ENCODE results near the gene PSTPIP1. TPM values are rescaled to one million over a fixed set of nuclear protein-coding genes. Genes with fewer than 3 reads are reported as not detected.

PSTPIP1 gene
- polyA plus RNA-seq, 2 of the 4 experiments (the other 2 are of a cell fraction) = not detected

- no peak for TF ChIP-seq CHD4 (IDR thresholded peaks at IDR 0.05; ENCODE audit: borderline replicate concordance)
- Histone ChIP-seq H3K27ac (no peak overlapping the region), H3K4me1 (no peaks in the 10 kb centered on the region), H3K4me3 (no peak overlapping the region), H3K9me3 (no peaks in the 10 kb centered on the region), H3K4me2 (no peak overlapping the region)
- no peak for ATAC-seq
- no peak for DNase-seq (ENCODE audit: low read depth in 1 of 2, low spot score in 1 of 2)
- ChIA-PET CTCF (interaction anchor here (1.7 to 1.9 kb wide), 2 partner anchors 9 to 21 kb away, joined by 5 to 6 read pairs; no protein-coding TSS in a partner anchor), POLR2A (no interaction called here)
- FAIRE-seq = no peak
- 80% methylated on average over 20 of the region's 23 CpGs for WGBS (ENCODE audit: missing lambda C conversion rate)
Observed at GRCh38 chr15:77014132-77015081, 19.5 kb downstream of the PSTPIP1 start.

GRCh38 chr15:77015646-77016320, 20.9 kb downstream of the PSTPIP1 start:
- POLR2A ChIA-PET = no interaction called here
- CTCF ChIA-PET = interaction anchor here (1.0 to 1.5 kb wide), 5 partner anchors 8 to 528 kb away, joined by 3 to 4 read pairs (median 3); no protein-coding TSS in a partner anchor
- DNase-seq (ENCODE audit: low read depth in 1 of 2, low spot score in 1 of 2) (no peak), FAIRE-seq (no peak), ATAC-seq (no peak)
- Histone ChIP-seq H3K4me1 (no peaks in the 10 kb centered on the region), H3K4me3 (no peak overlapping the region), H3K4me2 (no peak overlapping the region), H3K9me3 (no peaks in the 10 kb centered on the region), H3K27ac (no peak overlapping the region)
- 63% methylated on average over 19 of the region's 21 CpGs for WGBS (ENCODE audit: missing lambda C conversion rate)
- TF ChIP-seq HOXB5 (CRISPR knock-in tag; IDR thresholded peaks at IDR 0.05) (no peak), KDM5A (IDR thresholded peaks at IDR 0.05) (no peak), TP53 (CRISPR knock-in tag; IDR thresholded peaks at IDR 0.05) (no peak), CTCF (IDR thresholded peaks at IDR 0.05) (no peak), CBX2 (IDR thresholded peaks at IDR 0.05; ENCODE audit: borderline replicate concordance, low read depth) (no peak), USF2 (IDR thresholded peaks at IDR 0.05) (no peak), RNF2 (IDR thresholded peaks at IDR 0.05; ENCODE audit: borderline replicate concordance, low read depth) (no peak), SMC3 (IDR thresholded peaks at IDR 0.05) (no peak), FOSB (CRISPR knock-in tag; IDR thresholded peaks at IDR 0.05) (no peak), NFE2L2 (conservative IDR thresholded peaks at IDR 0.05; ENCODE audit: low read length) (no peak)

- Histone ChIP-seq H3K27ac (no peak overlapping the region), H3K4me1 (no peaks in the 10 kb centered on the region), H3K4me2 (no peak overlapping the region), H3K4me3 (no peak overlapping the region), H3K9me3 (no peaks in the 10 kb centered on the region)
- 100% methylated on average over 2 of the region's 3 CpGs for WGBS (ENCODE audit: missing lambda C conversion rate)
- ChIA-PET CTCF (interaction anchor here (0.7 to 1.5 kb wide), 6 partner anchors 8 to 527 kb away, joined by 3 to 4 read pairs (median 3); no protein-coding TSS in a partner anchor), POLR2A (no interaction called here)
- no peak for DNase-seq (ENCODE audit: low read depth in 1 of 2, low spot score in 1 of 2)
- TF ChIP-seq GATA3 (IDR thresholded peaks at IDR 0.05; ENCODE audit: borderline replicate concordance) = no peak
- no peak for TF ChIP-seq CEBPB (IDR thresholded peaks at IDR 0.05)
- no peak for FAIRE-seq
- ATAC-seq = no peak
Observed at GRCh38 chr15:77016321-77016695, 21.4 kb downstream of the PSTPIP1 start.

GRCh38 chr15:77017091-77017660, 22.2 kb downstream of the PSTPIP1 start:
- no peak for TF ChIP-seq HMGXB4 (CRISPR knock-in tag; IDR thresholded peaks at IDR 0.05; ENCODE audit: borderline replicate concordance)
- no peak for TF ChIP-seq MAFK (IDR thresholded peaks at IDR 0.05; ENCODE audit: partially characterized antibody)
- TF ChIP-seq HOXA7 (CRISPR knock-in tag; IDR thresholded peaks at IDR 0.05) = no peak
- H3K4me1 ChIP-seq = no peaks in the 10 kb centered on the region
- H3K27ac ChIP-seq = no peak overlapping the region
- no peak overlapping the region for H3K4me3 ChIP-seq
- H3K9me3 ChIP-seq = no peaks in the 10 kb centered on the region
- ATAC-seq (no peak), FAIRE-seq (no peak), DNase-seq (ENCODE audit: low read depth in 1 of 2, low spot score in 1 of 2) (no peak)
- ChIA-PET CTCF (interaction anchor here (0.7 to 1.8 kb wide), 8 partner anchors 7 to 616 kb away, joined by 3 to 6 read pairs (median 3); no protein-coding TSS in a partner anchor), POLR2A (no interaction called here)
- no peak overlapping the region for H3K4me2 ChIP-seq
- 70% methylated on average over 7 of the region's 7 CpGs for WGBS (ENCODE audit: missing lambda C conversion rate)
